HCT116 (cell line): Measurements from ENCODE around the gene RNH1.

Experiments used
- EZH2 ChIP-seq: fragments of 200-600 bp; sonication (generic); IDR thresholded peaks from 2 replicates; pipeline ENCODE4 v1.6.1; 2017; ENCODE audit warnings: antibody characterized with exemption, mixed run types
- POLR2A ChIP-seq: IDR thresholded peaks from 2 replicates; pipeline ENCODE4 v1.7.0; 2011; ENCODE audit warnings: borderline replicate concordance; ENCODE audit not compliant: insufficient read depth, insufficient read length; ENCODE audit errors: extremely low read depth
- YY1 ChIP-seq: IDR thresholded peaks from 2 replicates; pipeline ENCODE4 v1.6.1; 2011; ENCODE audit warnings: low read length, low read depth, moderate library complexity, mild to moderate bottlenecking; ENCODE audit not compliant: insufficient replicate concordance; ENCODE audit errors: extremely low read depth
- ZNF274 ChIP-seq: fragments of 200-500 bp; sonication (Bioruptor generic); IDR thresholded peaks from 2 replicates; pipeline ENCODE4 v1.6.1; 2014; ENCODE audit warnings: mild to moderate bottlenecking, low read depth, low read length, inconsistent platforms
- TF ChIP-seq, protein P1 (sequence below), 3 experiments: fragments of 200-600 bp in 1 of 3; sonication (generic) in 1 of 3; IDR thresholded peaks in 2 of 3; conservative IDR thresholded peaks in 1 of 3; 2 replicates each; pipeline ENCODE4 v1.5.1; 2012 to 2017; ENCODE audit warnings: low read depth in 2 of 3, low read length in 2 of 3, antibody characterized with exemption in 1 of 3, borderline replicate concordance in 1 of 3, control low read depth in 1 of 3, mild to moderate bottlenecking in 1 of 3, mixed read lengths in 1 of 3, mixed run types in 1 of 3, moderate library complexity in 1 of 3; ENCODE audit not compliant: insufficient read depth in 1 of 3

DNA sequence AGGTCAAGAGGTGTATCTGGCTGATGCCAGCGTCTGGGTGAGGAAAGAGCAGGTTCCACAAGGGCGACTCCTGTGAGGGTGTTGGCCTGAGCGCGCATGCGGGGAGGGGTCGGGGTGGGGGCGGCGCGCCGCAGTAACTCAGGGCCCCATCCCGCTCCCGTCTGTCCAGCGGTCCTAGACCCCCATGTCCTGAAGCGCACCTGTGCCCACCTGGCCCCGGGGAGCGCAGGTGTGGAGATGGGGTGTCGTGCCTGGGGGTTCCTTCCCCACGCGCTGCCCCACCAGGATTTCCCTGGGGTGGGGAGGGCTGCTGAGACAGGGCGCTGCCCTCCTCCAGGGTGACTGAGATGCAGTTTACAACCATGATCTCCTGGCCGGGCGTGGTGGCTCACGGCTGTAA, 20.9 kb downstream of the RNH1 start:
- TF ChIP-seq, protein P1, sequence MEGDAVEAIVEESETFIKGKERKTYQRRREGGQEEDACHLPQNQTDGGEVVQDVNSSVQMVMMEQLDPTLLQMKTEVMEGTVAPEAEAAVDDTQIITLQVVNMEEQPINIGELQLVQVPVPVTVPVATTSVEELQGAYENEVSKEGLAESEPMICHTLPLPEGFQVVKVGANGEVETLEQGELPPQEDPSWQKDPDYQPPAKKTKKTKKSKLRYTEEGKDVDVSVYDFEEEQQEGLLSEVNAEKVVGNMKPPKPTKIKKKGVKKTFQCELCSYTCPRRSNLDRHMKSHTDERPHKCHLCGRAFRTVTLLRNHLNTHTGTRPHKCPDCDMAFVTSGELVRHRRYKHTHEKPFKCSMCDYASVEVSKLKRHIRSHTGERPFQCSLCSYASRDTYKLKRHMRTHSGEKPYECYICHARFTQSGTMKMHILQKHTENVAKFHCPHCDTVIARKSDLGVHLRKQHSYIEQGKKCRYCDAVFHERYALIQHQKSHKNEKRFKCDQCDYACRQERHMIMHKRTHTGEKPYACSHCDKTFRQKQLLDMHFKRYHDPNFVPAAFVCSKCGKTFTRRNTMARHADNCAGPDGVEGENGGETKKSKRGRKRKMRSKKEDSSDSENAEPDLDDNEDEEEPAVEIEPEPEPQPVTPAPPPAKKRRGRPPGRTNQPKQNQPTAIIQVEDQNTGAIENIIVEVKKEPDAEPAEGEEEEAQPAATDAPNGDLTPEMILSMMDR (IDR thresholded peaks at IDR 0.05 in 2 of 3, conservative IDR thresholded peaks at IDR 0.05 in 1 of 3; ENCODE audit: borderline replicate concordance in 1 of 3, insufficient read depth in 1 of 3, low read depth in 2 of 3, low read length in 2 of 3) = no peak
- TF ChIP-seq YY1 = no peak
- TF ChIP-seq EZH2 = no peak
- no peak for TF ChIP-seq POLR2A
- TF ChIP-seq ZNF274 = no peak
